GM21528 (cell line): ENCODE data around the gene DGKD.

Experiments
- ATAC-seq: cut with Tn5 transposase; IDR thresholded peaks from one replicate; pipeline ENCODE4 v1.9.1; 2021; ENCODE audit warnings: mild to moderate bottlenecking, moderate library complexity; ENCODE audit not compliant: unreplicated experiment, low FRiP score

DGKD gene

GRCh38 chr2:233469261-233470010, 115.1 kb downstream of the DGKD start:
- ATAC-seq: no peak

DNA sequence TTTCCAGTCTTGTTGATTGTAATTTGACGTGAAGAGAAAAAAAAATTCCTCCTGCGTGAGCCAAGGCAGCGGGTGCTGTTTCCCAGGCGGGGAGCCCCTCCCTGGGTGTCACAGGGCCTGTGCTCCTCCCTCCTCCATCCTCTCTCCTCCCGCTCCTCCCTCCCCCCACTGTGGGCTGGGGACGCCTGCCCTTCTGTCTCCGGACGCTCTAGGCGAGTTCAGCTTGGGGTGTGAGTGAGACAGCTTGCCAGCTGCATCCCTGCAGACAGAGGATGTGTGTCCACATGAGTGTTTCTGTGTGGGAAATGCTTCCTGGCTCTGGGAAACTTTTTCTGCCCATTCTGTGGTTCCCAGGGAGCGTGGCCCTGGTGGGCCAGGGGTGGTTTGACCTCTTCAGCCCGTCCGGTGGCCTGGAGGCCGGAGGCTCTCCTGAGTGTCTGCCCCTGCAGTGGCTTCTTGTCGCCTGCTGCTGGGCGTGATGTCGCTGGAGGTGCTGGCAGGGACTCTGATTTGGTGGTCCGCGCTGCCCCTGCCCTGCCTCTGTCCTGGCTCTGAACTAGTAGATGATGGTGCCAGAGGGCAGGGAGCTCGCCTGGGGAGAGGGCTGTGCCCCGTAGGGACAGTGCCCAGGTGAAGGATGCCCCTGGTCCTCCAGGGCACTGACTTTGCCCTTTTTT, 115.9 kb downstream of the DGKD start:
- no peak for ATAC-seq

DNA sequence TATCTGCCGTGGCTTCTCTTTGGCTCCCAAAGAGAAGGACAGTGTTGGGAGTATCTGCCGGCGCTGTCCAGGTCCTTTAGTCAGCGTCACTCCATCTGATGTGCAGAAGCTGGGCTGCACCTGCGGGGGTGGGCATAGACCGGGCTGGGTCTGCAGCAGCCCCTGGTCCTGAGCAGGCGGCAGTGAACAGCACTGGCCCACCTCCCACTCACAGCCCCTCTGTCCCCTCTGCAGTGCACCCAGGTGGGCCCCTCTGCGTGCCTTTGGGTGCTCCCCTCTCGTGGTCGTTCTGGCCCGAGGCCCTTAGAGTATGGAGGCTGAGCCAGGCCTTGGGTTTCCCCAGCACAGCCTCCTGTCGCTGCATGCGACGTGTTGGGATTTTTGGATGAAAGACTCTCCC, 116.5 kb downstream of the DGKD start:
- no peak for ATAC-seq

GRCh38 chr2:233471291-233472035, 117.2 kb downstream of the DGKD start:
- no peak for ATAC-seq

DNA sequence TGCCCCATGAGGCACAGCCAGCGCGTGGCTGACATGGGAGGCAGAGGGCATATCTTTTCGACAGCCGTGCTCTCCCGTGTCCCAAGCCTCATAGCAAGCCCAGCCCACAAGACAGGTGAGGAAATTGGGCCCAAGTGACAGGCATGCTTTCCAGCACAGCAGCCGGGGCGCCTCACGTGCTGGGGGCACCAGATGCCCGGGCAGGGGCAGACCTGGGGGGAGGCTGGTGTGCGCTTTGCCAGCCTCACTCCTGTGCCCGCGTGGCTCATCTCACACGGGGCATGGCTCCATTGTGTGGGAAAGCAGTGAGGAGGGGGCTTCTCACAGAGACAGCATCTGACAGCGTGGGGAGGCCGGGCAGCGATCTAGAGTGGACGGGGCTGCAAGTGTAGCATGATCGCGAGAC, 119.1 kb downstream of the DGKD start:
- ATAC-seq: no peak

- ATAC-seq: no peak
Measured at GRCh38 chr2:233473878-233474277, 119.6 kb downstream of the DGKD start.

- ATAC-seq: no peak
Measured at GRCh38 chr2:233474308-233475160, 120.2 kb downstream of the DGKD start.

- no peak for ATAC-seq
Measured at GRCh38 chr2:233476063-233476410, 121.7 kb downstream of the DGKD start.

GRCh38 chr2:233476651-233477547, 122.6 kb downstream of the DGKD start:
- no peak for ATAC-seq

- no peak for ATAC-seq
Measured at GRCh38 chr2:233477548-233478433, 123.5 kb downstream of the DGKD start.

GRCh38 chr2:233479616-233480489, 125.6 kb downstream of the DGKD start:
- ATAC-seq: no peak

DNA sequence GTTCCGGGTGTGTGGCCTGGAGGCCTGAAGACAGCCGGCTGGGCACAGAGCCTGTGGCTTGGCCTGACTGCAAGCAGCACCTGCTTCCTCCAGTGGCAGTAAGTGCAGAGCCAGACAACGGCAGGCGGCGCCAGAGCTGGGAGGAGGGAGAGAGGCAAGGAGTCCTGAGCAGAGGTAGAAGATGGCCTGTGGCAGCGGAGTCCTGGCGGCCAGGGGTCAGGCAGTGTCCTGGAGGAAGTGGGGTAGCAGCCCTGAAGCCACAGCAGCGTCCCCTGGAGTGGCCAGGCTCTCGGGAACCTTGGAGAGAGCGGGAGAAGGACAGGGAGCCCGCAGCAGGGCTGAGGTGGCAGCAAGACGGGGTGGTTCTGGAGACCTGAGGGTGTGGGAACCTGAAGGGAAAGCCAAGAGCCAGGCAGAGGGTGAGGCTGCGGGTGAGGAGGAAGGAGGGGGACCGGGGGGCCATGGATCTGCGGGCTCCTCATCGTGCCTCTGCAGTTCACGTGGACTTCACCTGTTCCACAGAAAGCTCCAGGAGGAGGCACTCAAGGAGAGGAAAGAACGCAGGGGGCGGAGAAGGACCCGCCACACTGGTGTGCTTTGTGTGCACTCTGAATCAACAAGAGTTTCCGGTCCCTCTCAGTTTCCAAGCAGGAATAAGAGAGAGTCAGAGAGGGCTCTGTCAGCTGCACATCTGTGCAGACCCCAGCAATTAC, 126.4 kb downstream of the DGKD start:
- no peak for ATAC-seq

DNA sequence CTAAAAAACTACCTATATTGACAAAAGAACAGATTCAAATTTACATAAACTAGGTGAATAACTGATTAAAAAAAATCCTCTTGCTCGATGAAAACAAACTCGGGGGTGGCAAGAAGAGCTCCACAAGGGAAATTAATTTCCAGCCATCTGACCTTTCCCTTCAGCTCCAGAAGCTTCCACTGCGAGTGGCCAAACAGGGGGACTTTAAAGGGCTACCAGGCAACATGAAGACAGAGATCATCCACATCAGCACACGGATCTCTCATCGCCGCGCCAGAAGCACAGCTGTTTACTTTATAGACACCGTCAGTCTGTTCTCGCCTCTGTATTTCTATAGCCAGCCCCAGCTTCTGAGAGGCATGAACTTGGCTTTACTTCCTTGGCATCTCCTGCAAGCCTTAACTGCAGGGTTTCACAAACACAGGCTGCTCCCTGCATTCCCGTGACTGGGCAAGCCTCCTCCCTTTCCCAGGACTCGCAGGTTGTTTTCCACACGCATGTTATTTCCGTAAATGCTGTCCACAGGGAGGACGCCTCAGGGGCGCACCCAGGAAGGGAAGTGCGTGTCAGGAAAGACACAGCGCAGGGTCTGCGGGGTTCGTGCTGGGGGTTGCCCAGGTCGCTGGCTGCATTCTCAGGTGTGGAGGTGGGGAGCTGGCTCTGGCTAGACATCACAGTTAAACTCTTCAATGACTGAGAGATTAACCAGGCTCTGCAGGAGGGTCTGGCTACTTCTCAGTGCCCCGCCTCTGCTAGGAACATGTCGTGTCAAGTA, 127.3 kb downstream of the DGKD start:
- no peak for ATAC-seq

GRCh38 chr2:233482616-233483015, 128.3 kb downstream of the DGKD start:
- ATAC-seq: no peak

GRCh38 chr2:233485726-233486125, 131.4 kb downstream of the DGKD start:
- no peak for ATAC-seq

DNA sequence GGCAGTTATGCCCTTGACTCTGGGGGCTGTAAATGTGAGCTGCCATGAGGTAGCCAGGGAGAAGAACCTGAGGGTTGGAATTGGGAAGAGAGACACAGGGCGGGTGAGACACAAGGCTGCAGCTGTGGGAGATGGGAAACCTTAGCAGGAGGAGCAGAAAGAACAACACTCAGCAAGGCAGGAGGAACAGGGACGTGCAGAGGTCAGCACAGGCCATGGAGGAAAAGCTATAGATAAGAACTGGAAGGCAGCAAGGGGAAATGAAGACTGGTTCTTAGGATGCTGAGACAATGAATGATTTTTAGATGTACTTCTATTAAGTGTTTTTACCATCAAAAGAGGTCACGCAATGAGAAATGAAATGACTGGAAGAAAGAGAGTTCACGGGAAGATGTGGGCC, 132.1 kb downstream of the DGKD start:
- ATAC-seq: no peak
